ENCODE results near the gene OTULINL.

DNA sequence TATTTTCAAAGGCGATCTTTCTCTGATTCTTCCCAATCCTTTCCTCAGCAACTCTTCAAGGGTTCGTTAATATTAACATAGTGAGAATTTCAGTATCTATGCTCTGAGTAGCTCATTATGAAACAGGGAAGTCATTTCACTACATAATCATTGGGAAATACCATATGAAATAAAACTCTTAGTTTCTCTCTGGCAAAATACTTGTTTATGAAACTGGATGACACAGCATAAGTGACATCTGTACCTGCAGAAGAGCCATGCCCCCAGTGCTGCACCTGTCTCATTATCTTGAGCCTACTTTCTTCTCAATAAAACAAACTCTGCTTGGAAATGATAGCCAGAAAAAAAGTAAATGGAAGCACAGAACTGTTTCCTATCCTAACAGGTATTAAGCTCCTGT lies 49.1 kb downstream of the OTULINL start:
- TF ChIP-seq, protein P1, sequence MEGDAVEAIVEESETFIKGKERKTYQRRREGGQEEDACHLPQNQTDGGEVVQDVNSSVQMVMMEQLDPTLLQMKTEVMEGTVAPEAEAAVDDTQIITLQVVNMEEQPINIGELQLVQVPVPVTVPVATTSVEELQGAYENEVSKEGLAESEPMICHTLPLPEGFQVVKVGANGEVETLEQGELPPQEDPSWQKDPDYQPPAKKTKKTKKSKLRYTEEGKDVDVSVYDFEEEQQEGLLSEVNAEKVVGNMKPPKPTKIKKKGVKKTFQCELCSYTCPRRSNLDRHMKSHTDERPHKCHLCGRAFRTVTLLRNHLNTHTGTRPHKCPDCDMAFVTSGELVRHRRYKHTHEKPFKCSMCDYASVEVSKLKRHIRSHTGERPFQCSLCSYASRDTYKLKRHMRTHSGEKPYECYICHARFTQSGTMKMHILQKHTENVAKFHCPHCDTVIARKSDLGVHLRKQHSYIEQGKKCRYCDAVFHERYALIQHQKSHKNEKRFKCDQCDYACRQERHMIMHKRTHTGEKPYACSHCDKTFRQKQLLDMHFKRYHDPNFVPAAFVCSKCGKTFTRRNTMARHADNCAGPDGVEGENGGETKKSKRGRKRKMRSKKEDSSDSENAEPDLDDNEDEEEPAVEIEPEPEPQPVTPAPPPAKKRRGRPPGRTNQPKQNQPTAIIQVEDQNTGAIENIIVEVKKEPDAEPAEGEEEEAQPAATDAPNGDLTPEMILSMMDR (IDR thresholded peaks at IDR 0.05; ENCODE audit: insufficient read depth, low read length, poor library complexity, severe bottlenecking), result no peak
- TF ChIP-seq EZH2phosphoT487 (conservative IDR thresholded peaks at IDR 0.05; ENCODE audit: low read length), result no peak

Measured in SU-DHL-6 (cell line).